Upper lobe of left lung (tissue), 4 donors: ENCODE measurements around the gene MLN.

ENCODE experiments used
- CTCF ChIP-seq, 6 experiments: fragments of 450-650 bp in 4 of 6; fragments of 200-600 bp in 2 of 6; sonication (generic) in 2 of 6; IDR thresholded peaks; one replicate each; pipeline ENCODE4 v1.5.1; 2016 to 2019; ENCODE audit warnings: antibody characterized with exemption in 6 of 6
- POLR2A ChIP-seq, 4 donors: fragments of 450-650 bp; IDR thresholded peaks; one replicate each; pipeline ENCODE4 v1.5.1; 2016 to 2017; ENCODE audit warnings: antibody characterized with exemption in 4 of 4, mild to moderate bottlenecking in 2 of 4

GRCh38 chr6:33833599-33833998 is 29.8 kb upstream of the MLN start:
- TF ChIP-seq CTCF (IDR thresholded peaks at IDR 0.05) = no peak
- no peak for TF ChIP-seq POLR2A (IDR thresholded peaks at IDR 0.05)
